ENCODE measurements around the gene TSGA10IP.
A peak's percentile ranks its signal among the peaks of the same experiment; 100 is the strongest.
"Not testable (repeated sequence)": the region's sequence is repeated elsewhere in the genome, so short reads cannot be mapped to it uniquely, and the experiment has no call there.

TSGA10IP gene

GRCh38 chr11:65947603-65948125 lies 2.4 kb downstream of the TSGA10IP start:
- no peak for DNase-seq

- DNase-seq = not testable (repeated sequence)
These were observed 5.4 kb downstream of the TSGA10IP start for GRCh38 chr11:65950711-65951110.

DNA sequence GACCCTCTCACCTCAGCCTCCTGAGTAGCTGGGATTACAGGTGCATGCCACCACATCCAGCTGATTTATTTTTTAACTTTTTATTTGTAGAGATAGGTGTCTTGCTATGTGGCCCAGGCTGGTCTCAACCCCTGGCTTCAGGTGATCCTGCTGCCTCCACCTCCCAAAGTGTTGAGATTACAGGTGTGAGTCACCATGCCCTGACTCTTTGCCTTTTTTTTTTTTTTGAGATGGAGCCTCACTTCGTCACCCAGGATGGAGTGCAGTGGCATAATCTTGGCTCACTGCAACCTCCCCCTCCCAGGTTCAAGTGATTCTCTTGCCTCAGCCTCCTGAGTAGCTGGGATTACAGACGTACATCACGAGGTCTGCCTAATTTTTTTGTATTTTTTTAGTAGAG lies 6.4 kb downstream of the TSGA10IP start:
- not testable (repeated sequence) for DNase-seq

DNA sequence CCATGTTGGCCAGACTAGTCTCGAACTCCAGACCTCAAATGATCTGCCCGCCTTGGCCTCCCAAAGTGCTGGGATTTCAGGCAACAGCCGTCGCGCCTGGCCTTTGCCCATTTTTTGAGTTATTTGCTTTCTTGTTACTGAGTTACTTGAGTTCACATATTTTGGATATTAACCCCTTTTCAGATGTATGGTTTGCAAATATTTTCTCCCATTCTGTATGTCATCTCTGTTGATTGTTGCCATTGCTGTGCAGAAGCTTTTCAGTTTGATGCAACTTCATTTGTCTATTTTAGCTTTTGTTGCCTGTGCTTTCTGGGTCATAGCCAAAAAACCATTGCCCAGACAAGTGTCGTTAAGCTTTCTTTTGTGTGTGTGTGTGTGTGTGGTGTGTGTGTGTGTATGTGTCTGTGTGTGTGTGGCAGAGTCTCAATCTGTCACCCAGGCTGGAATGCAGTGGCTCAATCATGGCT lies 6.8 kb downstream of the TSGA10IP start:
- DNase-seq = no peak

GRCh38 chr11:65953471-65953870 lies 8.2 kb downstream of the TSGA10IP start:
- DNase-seq = no peak

DNA sequence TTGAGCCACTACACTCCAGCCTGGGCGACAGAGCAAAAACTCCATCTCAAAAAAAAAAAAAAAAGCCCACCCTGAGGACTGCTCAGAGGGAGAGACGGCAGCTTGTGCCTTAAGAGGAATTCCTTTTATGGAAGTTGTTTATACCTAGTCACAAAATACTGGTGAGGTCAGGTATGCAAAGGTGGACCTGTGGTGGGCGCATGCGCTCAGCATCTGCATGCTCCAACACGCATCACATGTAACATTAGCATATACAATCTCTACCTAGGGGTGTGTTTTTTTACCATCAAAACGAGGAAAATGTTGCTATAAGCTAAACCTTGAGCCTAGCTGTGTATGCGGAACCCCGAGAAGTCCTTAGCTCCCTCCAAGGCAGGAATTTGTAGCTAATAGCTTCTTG lies 9.5 kb downstream of the TSGA10IP start:
- DNase-seq = no peak

GRCh38 chr11:65958291-65958690 lies 13.0 kb downstream of the TSGA10IP start:
- DNase-seq = no peak

DNA sequence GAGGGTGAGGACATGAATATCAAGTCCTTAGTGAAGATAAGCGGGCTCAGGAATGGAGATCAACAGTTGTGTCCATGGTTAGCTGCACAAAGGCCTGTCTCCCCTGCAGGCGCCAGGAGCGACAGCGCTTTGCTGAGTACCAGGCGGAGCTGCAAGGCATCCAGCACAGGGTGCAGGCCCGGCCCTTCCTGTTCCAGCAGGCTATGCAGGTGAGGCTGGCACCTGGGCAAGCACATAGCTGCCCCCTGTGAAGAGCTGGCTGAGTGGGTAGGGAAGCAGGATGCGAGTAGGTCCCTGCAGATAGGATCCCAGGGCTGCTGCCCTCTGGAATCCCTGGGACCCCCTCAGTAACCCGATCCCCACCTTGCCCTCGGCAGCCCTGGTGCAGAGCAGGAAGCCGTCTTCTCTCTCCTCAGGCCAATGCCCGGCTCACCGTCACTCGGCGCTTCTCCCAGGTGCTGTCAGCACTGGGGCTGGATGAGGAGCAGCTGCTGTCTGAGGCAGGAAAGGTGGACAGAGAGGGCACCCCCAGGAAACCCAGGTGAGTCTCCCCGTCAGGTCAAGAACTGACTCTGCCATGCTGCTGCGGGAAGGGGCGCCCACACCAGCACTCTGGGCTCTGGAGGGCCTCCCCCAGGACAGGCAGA lies 13.6 kb downstream of the TSGA10IP start:
- DNase-seq = no peak

- DNase-seq = no peak
These were observed 15.6 kb downstream of the TSGA10IP start for GRCh38 chr11:65960824-65961266.

DNA sequence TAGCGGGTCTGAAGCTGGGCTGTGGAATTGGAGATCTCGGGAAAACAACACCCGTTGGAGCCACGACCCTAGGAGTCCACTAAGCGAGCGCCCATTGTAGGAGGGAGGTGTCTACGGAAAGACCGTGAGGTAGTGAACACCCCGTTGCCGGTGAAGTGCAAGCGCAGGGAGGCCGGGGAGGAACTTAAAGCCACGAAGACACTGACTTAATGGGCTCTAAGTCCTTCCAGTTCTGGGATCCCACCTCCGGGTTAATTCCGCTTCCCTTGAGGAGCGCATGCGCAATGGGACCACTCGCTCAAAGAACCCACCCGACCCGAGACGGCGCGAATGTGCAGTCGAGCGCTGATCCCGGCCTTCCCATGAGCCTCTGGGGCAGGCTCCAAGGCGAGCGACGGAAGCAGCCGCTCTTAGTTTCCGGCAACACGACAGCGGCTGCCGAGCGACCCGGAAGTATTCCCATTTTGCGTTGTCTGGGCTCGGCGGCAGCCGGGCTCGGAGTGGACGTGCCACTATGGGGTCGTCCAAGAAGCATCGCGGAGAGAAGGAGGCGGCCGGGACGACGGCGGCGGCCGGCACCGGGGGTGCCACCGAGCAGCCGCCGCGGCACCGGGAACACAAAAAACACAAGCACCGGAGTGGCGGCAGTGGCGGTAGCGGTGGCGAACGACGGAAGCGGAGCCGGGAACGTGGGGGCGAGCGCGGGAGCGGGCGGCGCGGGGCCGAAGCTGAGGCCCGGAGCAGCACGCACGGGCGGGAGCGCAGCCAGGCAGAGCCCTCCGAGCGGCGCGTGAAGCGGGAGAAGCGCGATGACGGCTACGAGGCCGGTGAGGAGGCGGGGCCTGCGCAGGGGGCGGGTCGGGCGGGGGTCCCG lies 16.2 kb downstream of the TSGA10IP start, which contains the start of gene SART1:
TSS of gene SART1 (plus strand) at position 468 of the 874 bp plus-strand sequence. CDS start at position 515, 47 bp downstream.
- DNase-seq = peak; percentile 96

GRCh38 chr11:65962141-65962564 lies 16.9 kb downstream of the TSGA10IP start:
- no peak for DNase-seq

DNA sequence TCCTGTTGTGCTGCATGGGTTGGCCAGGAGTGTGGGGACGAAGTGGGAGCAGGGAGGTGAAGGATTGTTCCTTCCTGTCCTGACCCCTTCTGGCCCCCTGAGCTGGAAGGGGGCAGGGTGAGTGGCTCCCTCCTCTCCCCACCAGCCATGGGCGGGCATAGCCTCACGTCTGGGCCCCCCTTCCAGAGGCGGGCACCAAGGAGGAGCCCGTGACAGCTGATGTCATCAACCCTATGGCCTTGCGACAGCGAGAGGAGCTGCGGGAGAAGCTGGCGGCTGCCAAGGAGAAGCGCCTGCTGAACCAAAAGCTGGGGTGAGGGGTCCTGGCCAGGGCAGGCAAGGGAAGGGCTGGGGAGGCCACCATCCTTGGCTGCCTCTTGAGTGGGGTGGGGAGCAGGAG lies 19.6 kb downstream of the TSGA10IP start:
- DNase-seq = no peak

DNA sequence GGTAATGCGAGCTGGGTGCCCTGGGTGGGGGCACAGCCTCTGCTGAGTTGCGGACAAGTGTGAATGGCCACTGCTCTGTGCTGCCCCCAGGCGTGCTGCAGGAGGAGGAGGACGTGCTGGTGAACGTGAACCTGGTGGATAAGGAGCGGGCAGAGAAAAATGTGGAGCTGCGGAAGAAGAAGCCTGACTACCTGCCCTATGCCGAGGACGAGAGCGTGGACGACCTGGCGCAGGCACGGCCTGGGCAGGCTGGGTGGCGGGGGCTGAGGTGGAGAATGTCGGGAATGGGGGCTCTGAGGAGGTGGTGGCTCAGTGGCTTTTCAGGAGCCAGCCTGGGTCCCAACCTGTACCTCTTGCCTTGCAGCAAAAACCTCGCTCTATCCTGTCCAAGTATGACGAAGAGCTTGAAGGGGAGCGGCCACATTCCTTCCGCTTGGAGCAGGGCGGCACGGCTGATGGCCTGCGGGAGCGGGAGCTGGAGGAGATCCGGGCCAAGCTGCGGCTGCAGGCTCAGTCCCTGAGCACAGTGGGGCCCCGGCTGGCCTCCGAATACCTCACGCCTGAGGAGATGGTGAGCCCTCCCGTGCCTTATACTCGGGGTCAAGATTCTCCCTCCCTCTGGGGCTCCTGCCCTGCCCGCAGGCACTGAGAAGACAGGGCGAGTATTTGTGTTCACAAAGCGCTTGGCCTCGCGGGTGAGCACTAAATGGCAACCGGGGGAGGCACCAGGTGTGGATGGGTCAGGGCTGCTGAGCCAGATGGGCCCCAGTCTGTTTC lies 20.9 kb downstream of the TSGA10IP start:
- no peak for DNase-seq

DNA sequence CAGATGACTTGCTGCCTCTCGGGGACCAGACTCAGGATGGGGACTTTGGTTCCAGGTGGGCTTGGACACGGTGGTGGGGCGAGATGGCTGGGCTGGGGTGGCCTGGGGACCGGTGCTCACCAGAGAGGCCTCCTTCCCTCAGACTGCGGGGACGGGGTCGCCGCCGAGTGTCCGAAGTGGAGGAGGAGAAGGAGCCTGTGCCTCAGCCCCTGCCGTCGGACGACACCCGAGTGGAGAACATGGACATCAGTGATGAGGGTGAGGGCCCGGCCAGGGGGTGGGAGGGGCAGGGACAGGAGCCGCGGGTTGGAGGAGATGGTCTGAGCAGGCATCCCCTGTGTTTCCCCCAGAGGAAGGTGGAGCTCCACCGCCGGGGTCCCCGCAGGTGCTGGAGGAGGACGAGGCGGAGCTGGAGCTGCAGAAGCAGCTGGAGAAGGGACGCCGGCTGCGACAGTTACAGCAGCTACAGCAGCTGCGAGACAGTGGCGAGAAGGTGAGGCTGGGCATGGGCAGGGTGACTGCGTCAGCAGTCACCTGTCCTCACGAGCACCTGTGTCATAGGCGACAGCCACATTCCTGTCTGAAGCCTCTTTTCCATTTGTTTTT lies 22.2 kb downstream of the TSGA10IP start:
- no peak for DNase-seq

DNA sequence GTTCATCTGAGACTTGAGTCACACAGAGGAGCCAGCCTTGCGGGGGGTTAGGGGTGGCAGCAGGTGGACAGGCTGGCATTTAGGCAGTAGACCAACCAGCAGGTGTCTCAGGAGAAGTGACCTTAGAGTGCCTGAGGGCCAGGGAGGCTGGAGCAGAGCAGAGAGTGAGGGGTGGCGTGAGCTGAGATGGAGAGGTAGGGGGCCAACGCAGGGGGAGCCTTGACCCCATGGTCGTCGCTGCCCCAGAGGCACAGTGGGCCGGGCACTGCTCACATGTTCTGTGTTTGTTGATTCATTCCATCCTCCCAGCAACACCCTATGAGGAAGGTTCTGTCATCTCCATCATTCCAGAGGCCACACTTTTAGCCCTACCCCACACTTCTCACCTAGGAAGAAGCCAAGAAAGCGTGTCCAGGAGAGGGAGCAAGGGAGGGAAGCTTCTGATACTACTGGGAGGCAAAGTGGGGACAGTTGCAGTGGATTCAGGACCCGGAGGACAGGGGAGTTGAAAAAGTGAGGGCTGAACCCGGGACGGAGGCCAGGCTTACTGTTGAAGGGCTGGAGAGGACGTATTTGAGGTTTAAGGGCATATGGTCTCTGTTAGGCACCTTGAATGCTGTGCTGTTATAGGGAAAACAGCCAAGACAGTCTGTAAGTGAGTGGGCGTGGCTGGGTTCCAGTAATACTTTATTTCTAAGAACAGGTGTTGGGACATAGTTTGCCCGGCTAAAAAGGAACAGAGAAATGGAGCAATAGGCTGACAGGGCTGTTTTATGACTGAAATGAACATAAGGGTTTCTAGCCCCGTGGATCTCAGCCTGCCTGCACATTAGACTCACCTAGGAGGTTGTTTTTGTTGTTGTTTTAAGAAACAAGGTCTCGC lies 23.6 kb downstream of the TSGA10IP start:
- DNase-seq = no peak

GRCh38 chr11:65972116-65972515 lies 26.8 kb downstream of the TSGA10IP start:
- no peak for DNase-seq

- no peak for DNase-seq
These were observed 28.3 kb downstream of the TSGA10IP start for GRCh38 chr11:65973439-65974110.

DNA sequence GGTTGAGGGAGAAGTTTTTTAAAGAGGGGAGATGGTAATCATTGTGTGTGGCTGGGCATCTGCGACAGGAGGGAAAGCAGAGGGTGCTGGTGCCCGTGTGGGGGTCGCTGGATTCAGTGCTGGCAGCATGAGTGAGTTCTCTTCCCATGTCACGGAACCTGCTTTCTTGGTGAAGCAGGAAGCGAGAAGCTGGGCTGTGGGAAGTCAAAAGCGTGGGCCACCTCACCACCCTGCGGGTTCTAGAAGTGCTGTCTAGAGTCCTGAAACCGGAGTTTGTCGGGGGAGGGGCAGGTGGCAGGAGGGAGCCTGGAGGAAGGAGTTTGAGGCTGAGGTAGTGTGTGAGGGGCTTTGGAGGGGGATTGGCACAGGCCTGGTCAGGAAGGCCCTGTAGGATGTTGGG lies 30.5 kb downstream of the TSGA10IP start:
- DNase-seq = no peak

GRCh38 chr11:65976216-65977176 lies 31.2 kb downstream of the TSGA10IP start:
- DNase-seq = no peak

Measured in CD4-positive, alpha-beta T cell treated with Interleukin-17A for 4 hours (primary cell).